Natural killer cell (primary cell): Measurements from ENCODE around the gene TIGD7. TPM values are rescaled to one million over a fixed set of nuclear protein-coding genes. Genes with fewer than 3 reads are reported as not detected.
A peak's percentile ranks its signal among the peaks of the same experiment; 100 is the strongest.

Experiments used
- ATAC-seq, 3 donors: fragments of 150-1000 bp in 2 of 3; fragments of 200-7000 bp in 1 of 3; cut with Tn5 transposase; 1 replicate in 1 of 3; 2 replicates in 2 of 3; pipeline ENCODE4 v1.10.0; 2021; ENCODE audit warnings: mild to moderate bottlenecking in 2 of 3, moderate library complexity in 2 of 3
- DNase-seq, 2 donors: peaks; one replicate each; pipeline versions ENCODE4 v3.0.0 to v3.0.0-alpha.2; 2013 to 2021; ENCODE audit warnings: mixed read lengths in 1 of 2
- H3K27ac ChIP-seq: one replicate; pipeline ENCODE4 v1.5.1; 2013; ENCODE audit warnings: mild to moderate bottlenecking, low read length
- H3K27me3 ChIP-seq: one replicate; pipeline ENCODE4 v1.6.1; 2013; ENCODE audit warnings: low read length; ENCODE audit not compliant: control insufficient read depth, insufficient read depth
- H3K36me3 ChIP-seq: one replicate; pipeline ENCODE4 v1.6.1; 2013; ENCODE audit warnings: low read length; ENCODE audit not compliant: control insufficient read depth, insufficient read depth
- H3K4me1 ChIP-seq: one replicate; pipeline ENCODE4 v1.6.1; 2013; ENCODE audit warnings: low read length; ENCODE audit not compliant: control insufficient read depth, insufficient read depth
- H3K4me3 ChIP-seq: one replicate; pipeline ENCODE4 v1.5.1; 2013; ENCODE audit warnings: low read length
- H3K9me3 ChIP-seq: one replicate; pipeline ENCODE4 v1.6.1; 2013; ENCODE audit warnings: low read length; ENCODE audit not compliant: control insufficient read depth, insufficient read depth
- H3K27ac Mint-ChIP-seq, 2 donors: one replicate each; pipeline ENCODE4 v1.8.0; 2022; ENCODE audit warnings: mild to moderate bottlenecking in 2 of 2, mixed read lengths in 2 of 2, moderate library complexity in 1 of 2
- H3K27me3 Mint-ChIP-seq, 2 donors: one replicate each; pipeline ENCODE4 v1.8.0; 2022; ENCODE audit warnings: low read depth in 2 of 2, mixed read lengths in 2 of 2
- H3K36me3 Mint-ChIP-seq: one replicate; pipeline ENCODE4 v1.8.0; 2022; ENCODE audit warnings: mixed read lengths
- H3K4me1 Mint-ChIP-seq, 2 donors: one replicate each; pipeline ENCODE4 v1.8.0; 2022; ENCODE audit warnings: mixed read lengths in 2 of 2
- H3K4me3 Mint-ChIP-seq: one replicate; pipeline ENCODE4 v1.8.0; 2022; ENCODE audit warnings: mild to moderate bottlenecking, moderate library complexity, mixed read lengths
- H3K9me3 Mint-ChIP-seq, 2 donors: one replicate each; pipeline ENCODE4 v1.8.0; 2022; ENCODE audit warnings: mixed read lengths in 2 of 2
- CTCF ChIP-seq: fragments of 200-600 bp; IDR thresholded peaks from one replicate; pipeline ENCODE4 v1.8.0; 2022; ENCODE audit warnings: antibody characterized with exemption
- WGBS: methylation state at CpG from one replicate; pipeline ENCODE4 v1.1.7; 2013; ENCODE audit warnings: missing lambda C conversion rate; ENCODE audit not compliant: insufficient coverage; 5-methylcytosine and 5-hydroxymethylcytosine counted together
- intact Hi-C: fragments of 100-400 bp; cut with micrococcal nuclease; formaldehyde crosslinking; loops from one replicate; pipeline ENCODE4 v1.14.2; 2022
- total RNA-seq, 4 donors: library from RNA; stranded (reverse); fragments of 120-200 nt in 1 of 4; gene quantifications; one replicate each; pipeline versions ENCODE4 v1.2.3 to v1.2.4, GENCODE V29; 2013 to 2022

Gene TIGD7
- total RNA-seq, 3 donors from 2014 or later (not counting 1 experiment from before 2014, with no cell fraction given) = 3.7 to 9.1 (median 3.7) TPM

GRCh38 chr16:3292604-3293003 is 12.6 kb downstream of the TIGD7 start:
- H3K27me3 Mint-ChIP-seq = no peaks in the 10 kb centered on the region
- H3K27ac ChIP-seq = no peak overlapping the region
- H3K4me1 ChIP-seq = no peaks in the 10 kb centered on the region
- H3K36me3 Mint-ChIP-seq = peaks cover 60% of the 10 kb centered on the region
- ATAC-seq = no peak
- H3K9me3 Mint-ChIP-seq = peaks cover 3 to 13% of the 10 kb centered on the region in 2 donors
- no peak for TF ChIP-seq CTCF
- DNase-seq = no peak
- H3K27me3 ChIP-seq = no peaks in the 10 kb centered on the region
- intact Hi-C loops = no loop called here
- H3K4me1 Mint-ChIP-seq = peaks cover 0 to 6% of the 10 kb centered on the region in 2 donors
- H3K9me3 ChIP-seq = peaks cover 76% of the 10 kb centered on the region
- H3K36me3 ChIP-seq = peaks cover 30% of the 10 kb centered on the region
- H3K27ac Mint-ChIP-seq = no peak overlapping the region
- WGBS = 100% methylated on average over 3 of the region's 3 CpGs
- H3K4me3 ChIP-seq = no peak overlapping the region
- no peak overlapping the region for H3K4me3 Mint-ChIP-seq

DNA sequence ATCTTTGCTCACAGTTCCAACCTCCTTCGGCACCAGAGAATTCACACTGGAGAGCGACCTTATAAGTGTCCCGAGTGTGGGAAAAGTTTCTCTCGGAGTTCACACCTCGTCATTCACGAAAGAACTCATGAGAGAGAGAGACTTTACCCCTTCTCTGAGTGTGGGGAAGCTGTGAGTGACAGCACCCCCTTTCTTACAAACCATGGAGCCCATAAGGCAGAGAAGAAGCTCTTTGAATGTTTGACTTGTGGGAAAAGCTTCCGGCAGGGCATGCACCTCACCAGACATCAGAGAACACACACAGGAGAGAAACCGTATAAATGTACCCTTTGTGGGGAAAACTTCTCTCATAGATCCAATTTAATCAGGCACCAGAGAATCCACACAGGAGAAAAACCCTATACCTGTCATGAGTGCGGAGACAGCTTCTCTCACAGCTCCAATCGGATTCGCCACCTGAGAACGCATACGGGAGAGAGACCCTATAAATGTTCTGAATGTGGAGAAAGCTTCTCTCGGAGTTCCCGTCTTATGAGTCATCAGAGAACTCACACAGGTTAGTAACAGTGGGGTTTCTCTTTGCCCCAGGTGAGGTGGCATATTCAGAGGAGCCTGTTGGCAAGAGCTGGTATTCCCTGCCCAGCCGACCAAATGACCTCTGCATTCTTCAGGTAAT is 15.1 kb downstream of the TIGD7 start:
- no peak for TF ChIP-seq CTCF
- ATAC-seq = no peak
- intact Hi-C loops = no loop called here
- peaks cover 6% of the 10 kb centered on the region in 2 donors for H3K4me1 Mint-ChIP-seq
- no peak overlapping the region for H3K27ac Mint-ChIP-seq
- H3K36me3 Mint-ChIP-seq = peaks cover 50% of the 10 kb centered on the region
- no peaks in the 10 kb centered on the region for H3K27me3 Mint-ChIP-seq
- H3K9me3 Mint-ChIP-seq = peaks cover 0 to 8% of the 10 kb centered on the region in 2 donors
- DNase-seq = no peak
- H3K9me3 ChIP-seq = peaks cover 59% of the 10 kb centered on the region
- WGBS = 98% methylated on average over 16 of the region's 16 CpGs
- peaks cover 6% of the 10 kb centered on the region for H3K4me1 ChIP-seq
- peaks cover 42% of the 10 kb centered on the region for H3K36me3 ChIP-seq
- no peaks in the 10 kb centered on the region for H3K27me3 ChIP-seq
- no peak overlapping the region for H3K4me3 ChIP-seq
- no peak overlapping the region for H3K27ac ChIP-seq
- no peak overlapping the region for H3K4me3 Mint-ChIP-seq

GRCh38 chr16:3285131-3285530 is 20.1 kb downstream of the TIGD7 start:
- Mint-ChIP-seq H3K36me3 (peaks cover 16% of the 10 kb centered on the region), H3K9me3 (no peaks in the 10 kb centered on the region), H3K4me1 (peaks cover 25 to 32% of the 10 kb centered on the region in 2 donors), H3K4me3 (peak overlapping the region; percentile 17), H3K27ac (peak overlapping the region in 1 of 2 donors; percentile 95), H3K27me3 (no peaks in the 10 kb centered on the region)
- intact Hi-C loops = no loop called here
- H3K27ac ChIP-seq = no peak overlapping the region
- TF ChIP-seq CTCF = no peak
- H3K27me3 ChIP-seq = no peaks in the 10 kb centered on the region
- ATAC-seq (no peak), DNase-seq (no peak)
- WGBS = 98% methylated on average over 6 of the region's 6 CpGs
- H3K4me1 ChIP-seq = peaks cover 34% of the 10 kb centered on the region
- H3K36me3 ChIP-seq = peaks cover 30% of the 10 kb centered on the region
- peaks cover 19% of the 10 kb centered on the region for H3K9me3 ChIP-seq
- H3K4me3 ChIP-seq = no peak overlapping the region
